OCI-LY7 (cell line): ENCODE results near the gene NR3C1.

Source experiments
- EZH2phosphoT487 ChIP-seq: fragments of 200-600 bp; sonication (generic); IDR thresholded peaks from 2 replicates; pipeline ENCODE4 v1.6.1; 2018; ENCODE audit warnings: low read depth, borderline replicate concordance, mild to moderate bottlenecking, mixed run types, antibody characterized with exemption, low read length, moderate library complexity, mixed read lengths
- TF ChIP-seq, protein P1 (sequence below): fragments of 200-600 bp; sonication (generic); conservative IDR thresholded peaks from 2 replicates; pipeline ENCODE4 v1.5.1; 2014; ENCODE audit warnings: mild to moderate bottlenecking, antibody characterized with exemption, low read length, moderate library complexity, mixed read lengths

DNA sequence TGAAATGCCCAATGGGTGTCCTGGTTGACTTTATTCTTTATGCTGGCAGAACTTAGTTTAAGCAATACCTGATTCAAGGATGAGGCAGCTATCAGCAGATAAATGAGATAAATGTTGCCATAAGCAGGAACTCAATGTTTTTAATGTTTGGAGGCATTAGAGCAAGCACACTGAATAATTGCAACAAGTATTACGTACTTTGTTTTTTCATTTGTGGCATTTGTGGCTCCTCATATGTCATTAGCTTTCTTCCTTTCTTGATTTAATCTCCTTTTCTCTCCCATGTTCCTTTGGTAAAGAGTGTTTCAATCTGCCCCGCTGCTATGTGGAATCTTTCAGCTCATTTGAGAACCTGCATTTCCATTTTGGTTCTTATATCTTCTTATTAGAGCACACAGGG lies 6.4 kb upstream of the NR3C1 start:
- TF ChIP-seq, protein P1, sequence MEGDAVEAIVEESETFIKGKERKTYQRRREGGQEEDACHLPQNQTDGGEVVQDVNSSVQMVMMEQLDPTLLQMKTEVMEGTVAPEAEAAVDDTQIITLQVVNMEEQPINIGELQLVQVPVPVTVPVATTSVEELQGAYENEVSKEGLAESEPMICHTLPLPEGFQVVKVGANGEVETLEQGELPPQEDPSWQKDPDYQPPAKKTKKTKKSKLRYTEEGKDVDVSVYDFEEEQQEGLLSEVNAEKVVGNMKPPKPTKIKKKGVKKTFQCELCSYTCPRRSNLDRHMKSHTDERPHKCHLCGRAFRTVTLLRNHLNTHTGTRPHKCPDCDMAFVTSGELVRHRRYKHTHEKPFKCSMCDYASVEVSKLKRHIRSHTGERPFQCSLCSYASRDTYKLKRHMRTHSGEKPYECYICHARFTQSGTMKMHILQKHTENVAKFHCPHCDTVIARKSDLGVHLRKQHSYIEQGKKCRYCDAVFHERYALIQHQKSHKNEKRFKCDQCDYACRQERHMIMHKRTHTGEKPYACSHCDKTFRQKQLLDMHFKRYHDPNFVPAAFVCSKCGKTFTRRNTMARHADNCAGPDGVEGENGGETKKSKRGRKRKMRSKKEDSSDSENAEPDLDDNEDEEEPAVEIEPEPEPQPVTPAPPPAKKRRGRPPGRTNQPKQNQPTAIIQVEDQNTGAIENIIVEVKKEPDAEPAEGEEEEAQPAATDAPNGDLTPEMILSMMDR: no peak
- TF ChIP-seq EZH2phosphoT487: no peak
